AG10803 (cell line): Measurements from ENCODE around the gene PAM16.
A peak's percentile ranks its signal among the peaks of the same experiment; 100 is the strongest.
"Not testable (repeated sequence)": the region's sequence is repeated elsewhere in the genome, so short reads cannot be mapped to it uniquely, and the experiment has no call there.

Experiments
- DNase-seq: peaks from one replicate; pipeline ENCODE4 v3.0.0; 2010; ENCODE audit warnings: low read depth
- H3K4me3 ChIP-seq: 2 replicates; pipeline ENCODE4 v1.5.1; 2011; ENCODE audit warnings: mild to moderate bottlenecking, low read length, control low read depth
- CTCF ChIP-seq: conservative IDR thresholded peaks from 2 replicates; pipeline ENCODE4 v1.5.1; 2011; ENCODE audit warnings: mild to moderate bottlenecking, low read length, control low read depth, inconsistent platforms

PAM16 gene

GRCh38 chr16:4347765-4348509 is 3.2 kb downstream of the PAM16 start:
- TF ChIP-seq CTCF: no peak
- DNase-seq: no peak
- H3K4me3 ChIP-seq: no peak overlapping the region

- DNase-seq: peak; percentile 33
- H3K4me3 ChIP-seq: no peak overlapping the region
- TF ChIP-seq CTCF: no peak
These were observed 4.1 kb downstream of the PAM16 start for GRCh38 chr16:4347010-4347409.

DNA sequence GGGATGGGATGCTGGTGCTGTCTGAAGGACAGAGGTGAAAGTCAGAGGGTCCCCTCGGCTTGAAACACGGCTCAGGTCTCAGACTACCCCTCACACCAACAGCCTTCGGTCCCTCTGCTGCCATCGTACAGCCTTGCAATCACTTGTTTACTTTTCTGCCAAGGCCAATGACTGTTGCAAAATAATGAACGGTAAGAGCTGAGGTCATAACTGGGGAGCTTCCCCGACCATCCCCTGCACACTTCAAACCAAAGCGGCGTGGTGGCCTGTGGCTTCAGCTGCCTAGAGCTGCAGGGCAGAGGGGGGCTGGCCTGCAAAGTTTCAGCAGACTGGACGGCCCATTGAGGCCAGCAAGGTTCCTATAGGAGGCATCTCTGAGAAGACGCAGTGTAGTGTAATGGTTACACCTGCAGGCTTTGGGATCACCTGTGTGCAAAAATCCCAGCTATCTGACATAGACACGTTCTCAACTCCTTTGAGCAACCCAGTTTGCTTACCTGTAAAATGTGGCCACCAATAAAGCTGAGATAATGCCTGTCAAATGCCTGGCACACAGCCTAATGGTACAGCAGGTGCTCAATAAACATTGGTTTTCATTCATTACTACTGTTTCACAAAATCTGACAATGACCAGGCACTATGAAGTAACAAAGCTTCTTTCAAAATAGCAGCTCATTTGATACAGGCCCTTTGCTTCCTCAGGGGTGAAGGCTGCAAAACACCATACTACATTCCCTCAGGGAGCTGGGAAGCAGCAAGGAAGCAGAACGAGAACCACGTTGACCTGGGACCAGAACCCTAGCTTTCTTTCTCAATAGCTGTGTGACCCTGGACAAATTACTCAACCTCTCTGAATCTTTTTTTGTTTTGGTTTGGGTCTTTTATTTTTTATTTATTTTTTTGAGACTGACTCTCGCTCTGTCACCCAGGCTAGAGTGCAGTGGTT is 5.0 kb downstream of the PAM16 start:
- no peak for TF ChIP-seq CTCF
- H3K4me3 ChIP-seq: no peak overlapping the region
- no peak for DNase-seq

DNA sequence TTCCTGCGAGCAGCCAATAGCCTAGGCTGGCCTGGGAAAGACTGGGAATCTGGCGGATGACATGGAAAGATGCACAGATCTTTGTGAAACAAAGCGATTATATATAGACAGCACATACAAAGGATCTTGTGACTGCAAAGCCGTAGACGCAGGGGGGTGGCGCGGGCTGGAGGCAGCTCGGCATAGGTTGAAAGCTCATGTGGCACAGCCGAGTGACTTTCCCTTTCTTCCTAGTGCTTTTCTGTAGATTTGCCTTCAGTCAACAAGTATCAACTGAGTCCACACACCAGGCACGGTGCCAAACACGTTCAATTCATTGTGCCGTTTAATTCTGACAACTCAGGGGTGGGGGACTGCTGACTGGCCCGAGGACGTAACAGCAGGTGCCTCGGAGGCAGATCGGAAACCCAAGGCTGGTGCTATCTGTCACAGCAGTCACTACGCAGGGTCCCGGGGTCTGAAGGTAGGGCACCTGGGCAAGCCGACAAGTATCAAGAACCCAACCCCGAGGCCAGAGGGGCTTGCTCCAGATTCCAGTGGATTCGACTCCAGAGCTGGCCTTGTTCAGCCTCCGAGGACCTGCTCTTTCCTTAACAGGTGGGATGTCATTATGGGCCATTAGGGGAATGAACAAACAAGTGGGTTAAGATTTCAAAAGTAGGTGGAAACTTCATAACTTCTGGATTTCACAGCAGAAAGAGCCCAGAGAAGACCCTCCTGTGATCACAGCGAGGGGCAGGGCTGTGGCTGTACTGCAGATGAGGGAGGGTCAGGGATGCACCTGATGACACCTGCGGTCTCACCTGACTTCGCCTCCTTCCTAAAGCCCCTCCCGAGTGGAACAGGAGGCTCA is 5.9 kb downstream of the PAM16 start:
- no peak overlapping the region for H3K4me3 ChIP-seq
- TF ChIP-seq CTCF: no peak
- no peak for DNase-seq

DNA sequence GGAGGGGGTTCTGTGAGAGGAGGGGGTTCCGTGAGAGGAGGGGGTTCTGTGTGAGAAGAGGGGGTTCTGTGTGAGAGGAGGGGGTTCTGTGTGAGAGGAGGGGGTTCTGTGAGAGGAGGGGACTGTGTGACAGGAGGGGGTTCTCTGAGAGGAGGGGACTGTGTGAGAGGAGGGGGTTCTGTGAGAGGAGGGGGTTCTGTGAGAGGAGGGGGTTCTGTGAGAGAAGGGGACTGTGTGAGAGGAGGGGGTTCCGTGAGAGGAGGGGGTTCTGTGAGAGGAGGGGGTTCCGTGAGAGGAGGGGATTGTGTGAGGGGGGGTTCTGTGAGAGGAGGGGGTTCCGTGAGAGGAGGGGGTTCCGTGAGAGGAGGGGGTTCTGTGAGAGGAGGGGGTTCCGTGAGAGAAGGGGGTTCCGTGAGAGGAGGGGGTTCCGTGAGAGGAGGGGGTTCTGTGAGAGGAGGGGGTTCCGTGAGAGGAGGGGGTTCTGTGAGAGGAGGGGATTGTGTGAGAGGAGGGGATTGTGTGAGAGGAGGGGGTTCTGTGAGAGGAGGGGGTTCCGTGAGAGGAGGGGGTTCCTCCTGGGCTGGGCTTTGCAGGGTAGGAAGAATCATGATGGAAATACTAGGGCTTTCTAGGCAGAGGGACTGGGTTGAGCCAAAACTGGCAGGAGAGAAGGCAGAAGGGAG is 6.7 kb downstream of the PAM16 start:
- DNase-seq, H3K4me3 ChIP-seq: not testable (repeated sequence)

DNA sequence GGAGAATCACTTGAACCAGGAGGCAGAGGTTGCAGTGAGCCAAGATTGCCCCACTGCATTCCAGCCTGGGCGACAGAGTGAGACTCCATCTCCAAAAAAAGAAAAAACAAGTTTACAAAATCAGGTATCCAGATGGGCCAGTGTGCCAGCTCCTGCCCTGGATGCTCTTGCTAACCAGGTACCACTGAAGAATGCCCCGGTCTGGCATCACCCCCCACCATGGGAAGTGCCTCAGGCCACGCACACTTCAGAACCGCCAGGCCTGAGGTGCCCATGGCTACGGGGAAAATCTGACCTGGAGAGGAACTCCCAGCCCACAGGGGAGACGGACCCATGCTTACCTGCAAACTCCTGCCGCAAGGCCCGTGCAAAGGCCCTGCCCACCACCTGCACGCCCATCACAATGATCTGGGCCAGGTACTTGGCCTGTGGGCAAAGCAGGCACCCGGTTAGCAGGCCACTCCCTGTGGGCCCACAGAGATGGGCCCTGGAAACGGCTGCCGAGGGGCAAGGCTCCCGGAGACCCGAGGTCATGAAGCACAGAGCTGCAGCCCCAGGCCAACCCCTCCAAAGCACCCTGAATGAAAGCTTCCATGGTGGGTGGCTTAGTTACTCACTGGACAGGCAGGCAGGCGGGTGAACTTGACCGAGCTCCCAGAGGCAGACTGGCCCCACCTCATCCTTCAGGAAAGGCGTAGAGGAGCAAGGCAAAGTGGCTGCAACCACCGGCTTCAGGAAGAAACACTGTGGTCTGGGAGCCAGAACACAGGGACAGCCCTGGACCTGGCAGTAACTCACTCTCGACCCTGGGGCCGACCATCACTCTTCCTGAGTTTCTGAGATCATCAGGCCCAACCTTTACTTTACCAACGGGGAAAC is 8.0 kb downstream of the PAM16 start:
- no peak for DNase-seq
- TF ChIP-seq CTCF: no peak
- no peak overlapping the region for H3K4me3 ChIP-seq
